22Rv1 (cell line): ENCODE measurements around the gene PLXNA4.

Experiments used
- H3K27ac ChIP-seq: fragments of 450-650 bp; 2 replicates; pipeline ENCODE4 v1.5.1; 2017
- CTCF ChIP-seq: fragments of 450-650 bp; IDR thresholded peaks from 2 replicates; pipeline ENCODE4 v1.5.1; 2017; ENCODE audit warnings: mild to moderate bottlenecking
- ZFX ChIP-seq: fragments of 450-650 bp; IDR thresholded peaks from 2 replicates; pipeline ENCODE4 v1.6.1; 2017; ENCODE audit warnings: antibody characterized with exemption, borderline replicate concordance

PLXNA4 gene

GRCh38 chr7:132319481-132319880, 256.8 kb downstream of the PLXNA4 start:
- TF ChIP-seq ZFX (no peak), CTCF (no peak)

DNA sequence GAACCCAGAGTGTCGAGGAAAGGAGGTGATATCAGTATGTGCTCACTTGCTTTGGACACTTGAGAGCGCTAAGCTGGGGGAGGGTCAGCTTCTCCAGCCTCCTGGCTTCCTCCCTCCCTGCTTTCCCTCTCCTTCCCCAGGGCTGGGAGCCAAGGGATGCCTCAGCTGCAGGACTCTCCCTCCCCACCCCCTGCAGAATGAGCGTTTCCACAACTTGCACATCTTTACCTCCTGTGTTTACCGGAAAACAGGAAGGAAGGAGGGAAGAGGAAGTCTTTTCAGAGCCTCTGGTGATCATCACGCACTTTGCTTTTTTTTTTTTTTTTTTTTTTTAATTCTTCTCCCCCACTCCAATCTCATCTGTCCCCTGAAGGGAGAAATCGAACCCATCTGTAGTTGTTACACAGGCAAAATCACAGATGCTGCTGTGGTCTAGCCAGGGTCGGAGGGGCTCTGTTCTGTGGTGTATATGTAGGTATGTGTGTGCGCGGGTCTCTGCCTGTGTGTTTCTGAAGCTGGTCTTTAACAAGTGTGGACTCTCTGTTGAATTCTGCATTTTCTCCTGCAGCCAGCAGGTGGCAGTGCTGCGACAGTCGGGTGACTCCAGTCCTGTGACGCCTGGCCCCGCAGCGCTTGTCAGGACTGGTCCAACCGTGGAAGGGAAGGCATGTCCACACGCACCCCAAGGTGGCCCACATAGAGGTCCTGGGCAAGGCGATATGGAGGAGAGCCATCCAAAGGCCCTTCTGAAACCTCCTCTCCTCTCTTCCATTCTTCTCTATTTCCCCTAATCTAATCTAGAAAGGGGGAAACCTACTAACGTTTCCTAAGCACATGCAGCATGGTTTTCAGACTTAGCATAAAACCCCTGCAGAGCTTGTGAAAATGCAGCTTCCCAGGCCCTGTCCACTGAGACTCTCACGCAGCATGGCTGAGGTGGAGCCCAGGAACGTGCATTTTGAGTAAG, 257.6 kb downstream of the PLXNA4 start:
- no peak for TF ChIP-seq ZFX
- peak; percentile 97 for TF ChIP-seq CTCF

More at GRCh38 chr7:132319481-132319880, 256.8 kb downstream of the PLXNA4 start:
- no peak overlapping the region for H3K27ac ChIP-seq

DNA sequence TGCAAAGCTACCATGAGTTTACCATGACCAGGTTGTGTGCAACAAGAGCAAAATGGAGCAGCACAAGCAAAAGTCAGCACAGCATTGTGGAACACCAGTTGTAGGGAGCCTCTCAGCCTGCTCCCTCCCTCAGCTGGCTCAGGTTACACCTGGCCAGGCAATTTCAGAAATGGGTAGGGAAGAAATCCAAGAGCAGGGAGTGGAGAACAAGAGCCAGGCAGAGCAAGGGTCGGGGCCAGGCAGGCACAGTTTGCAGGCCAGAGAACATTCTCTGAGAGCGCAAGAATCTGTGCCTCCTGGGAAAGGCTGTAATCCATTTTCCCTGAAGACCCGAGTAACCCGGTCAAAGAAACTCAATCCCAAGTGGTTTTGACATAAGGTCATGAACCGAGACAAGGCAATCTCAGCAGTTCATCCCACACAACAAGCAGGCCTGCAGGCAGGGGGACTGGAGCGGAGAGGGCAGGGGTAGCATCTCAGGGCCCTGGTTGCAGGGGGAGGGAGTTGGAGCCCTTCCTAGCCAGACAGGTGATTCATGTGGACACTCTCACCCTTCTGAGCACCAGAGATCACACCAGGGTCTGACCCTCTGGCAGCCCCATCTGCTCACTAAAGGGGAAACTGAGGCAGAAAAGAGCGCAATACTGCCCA, 258.4 kb downstream of the PLXNA4 start:
- TF ChIP-seq ZFX: no peak
- TF ChIP-seq CTCF: no peak
- no peak overlapping the region for H3K27ac ChIP-seq

More for the DNA sequence above, 257.6 kb downstream of the PLXNA4 start:
- H3K27ac ChIP-seq: no peak overlapping the region

GRCh38 chr7:132312531-132313055, 263.7 kb downstream of the PLXNA4 start:
- H3K27ac ChIP-seq: no peak overlapping the region
- TF ChIP-seq CTCF (no peak), ZFX (no peak)

DNA sequence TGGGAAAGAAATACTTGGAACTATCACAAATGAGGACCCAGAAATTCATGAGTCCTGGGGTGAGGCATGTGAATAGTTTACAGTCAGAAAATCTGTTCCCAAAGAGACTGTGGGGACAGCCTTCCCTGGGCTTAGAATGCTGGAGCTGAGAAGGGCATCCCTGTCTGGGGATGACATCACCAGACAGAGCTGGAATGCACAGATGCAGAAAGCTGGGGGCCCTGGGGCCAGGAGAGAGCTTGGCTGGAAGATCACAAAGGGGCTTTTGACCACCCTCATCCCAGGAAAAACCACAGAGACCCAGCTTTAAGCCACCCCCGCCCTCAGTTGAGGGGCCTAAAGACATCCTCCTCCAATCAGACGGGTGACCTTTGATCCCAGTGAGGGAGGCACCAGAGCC, 264.5 kb downstream of the PLXNA4 start:
- TF ChIP-seq CTCF (no peak), ZFX (no peak)
- no peak overlapping the region for H3K27ac ChIP-seq

GRCh38 chr7:132309102-132309805, 267.0 kb downstream of the PLXNA4 start:
- H3K27ac ChIP-seq: no peak overlapping the region
- no peak for TF ChIP-seq ZFX
- no peak for TF ChIP-seq CTCF
